AG04450 (cell line): ENCODE results near the gene WASHC4. TPM values are rescaled to one million over a fixed set of nuclear protein-coding genes. Genes with fewer than 3 reads are reported as not detected.

ENCODE experiments used
- CTCF ChIA-PET: fragments of 300-600, 350-600 bp; formaldehyde crosslinking; extraction: SDS; loops from one replicate; lab custom pipeline; 2022; ENCODE audit warnings: antibody characterized with exemption, inconsistent platforms; lab: Charles Lee
- POLR2A ChIA-PET: fragments of 350-600 bp; formaldehyde crosslinking; extraction: SDS; loops from one replicate; lab custom pipeline; 2021; ENCODE audit warnings: antibody characterized with exemption, inconsistent platforms; lab: Yijun Ruan, JAX
- DNase-seq: peaks from one replicate; pipeline ENCODE4 v3.0.0-alpha.2; 2011; ENCODE audit warnings: low read depth, low spot score
- H3K27ac ChIP-seq: one replicate; pipeline ENCODE4 v1.5.1; 2012; ENCODE audit warnings: low read depth, low read length, control low read depth
- H3K27me3 ChIP-seq: one replicate; pipeline ENCODE4 v1.6.0; 2012; ENCODE audit warnings: low read length; ENCODE audit not compliant: control insufficient read depth, insufficient read depth
- H3K4me3 ChIP-seq: 2 replicates; pipeline ENCODE4 v1.5.1; 2011; ENCODE audit warnings: mild to moderate bottlenecking, low read depth, low read length, control low read depth
- H3K9me3 ChIP-seq: 2 replicates; pipeline ENCODE4 v1.5.1; 2012; ENCODE audit warnings: low read length; ENCODE audit not compliant: control insufficient read depth, insufficient read depth
- CTCF ChIP-seq: IDR thresholded peaks from 2 replicates; pipeline ENCODE4 v1.5.1; 2011; ENCODE audit warnings: low read depth, low read length, control low read depth, inconsistent platforms
- polyA plus RNA-seq: library from polyadenylated mRNA; depleted of rRNA; stranded (reverse); fragments of >200 nt; gene quantifications from 2 replicates; pipeline ENCODE4 v1.2.3, GENCODE V29; 2011; rRNA removed

The WASHC4 gene
- polyA plus RNA-seq, 1 experiment, result 59.4 TPM

DNA sequence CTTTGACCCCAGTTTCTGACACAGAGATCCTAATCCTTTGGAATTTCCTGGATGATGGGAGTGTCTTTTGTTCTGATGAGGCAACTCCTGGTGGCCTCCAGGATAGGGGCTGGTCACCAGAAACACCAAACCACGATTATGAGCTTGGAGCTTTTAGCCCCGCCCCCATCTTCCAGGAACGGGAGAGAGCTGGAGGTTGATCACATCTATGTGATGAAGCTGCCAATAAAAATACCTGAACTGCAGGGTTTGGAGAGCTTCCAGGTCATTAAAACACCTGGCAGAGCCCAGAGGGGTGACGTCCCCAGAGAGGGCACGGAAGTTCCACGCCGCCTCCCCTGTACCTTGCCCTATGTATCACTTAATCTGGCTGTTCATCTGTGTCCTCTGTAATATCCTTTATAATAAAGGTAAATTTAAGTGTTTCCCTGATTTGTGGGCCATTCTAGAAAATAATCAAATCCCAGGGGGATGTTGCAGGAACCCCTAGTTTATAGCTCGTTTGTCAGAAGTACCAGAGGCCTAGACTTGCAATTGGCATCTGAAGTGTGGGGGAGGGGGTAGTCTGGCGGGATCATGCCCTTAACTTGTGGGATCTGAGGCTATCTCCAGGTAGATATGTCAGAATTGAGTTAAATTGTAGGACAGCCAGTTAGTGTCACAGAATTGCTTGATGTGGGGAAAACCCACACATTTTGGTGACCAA, 107.3 kb downstream of the WASHC4 start:
- TF ChIP-seq CTCF, result no peak
- Histone ChIP-seq H3K27ac (no peak overlapping the region), H3K27me3 (no peaks in the 10 kb centered on the region), H3K4me3 (no peak overlapping the region), H3K9me3 (no peaks in the 10 kb centered on the region)
- CTCF ChIA-PET, result no interaction called here
- POLR2A ChIA-PET, result no interaction called here
- DNase-seq, result no peak

GRCh38 chr12:105218434-105218833, 110.9 kb downstream of the WASHC4 start:
- Histone ChIP-seq H3K4me3 (no peak overlapping the region), H3K27ac (no peak overlapping the region), H3K9me3 (no peaks in the 10 kb centered on the region), H3K27me3 (no peaks in the 10 kb centered on the region)
- no peak for DNase-seq
- ChIA-PET CTCF (interaction anchor here (0.6 to 1.1 kb wide), 3 partner anchors 13 to 166 kb away, joined by 3 read pairs; no protein-coding TSS in a partner anchor), POLR2A (interaction anchor here (0.9 kb wide), 1 partner anchor 9 kb away, joined by 3 read pairs; no protein-coding TSS in a partner anchor)
- TF ChIP-seq CTCF, result no peak

Other genes starting within 250 kb of the WASHC4 start
- gene SLC41A2, start 149.4 kb upstream of the WASHC4 start, polyA plus RNA-seq, result 2.7 and 3.6 TPM in 2 replicates
- gene NOPCHAP1, start 121.4 kb upstream of the WASHC4 start, polyA plus RNA-seq, result 8.0 and 9.5 TPM in 2 replicates
- 90.5 and 116 TPM in 2 replicates for gene ALDH1L2, start 23.3 kb upstream of the WASHC4 start, polyA plus RNA-seq
- gene APPL2, start 128.4 kb downstream of the WASHC4 start, polyA plus RNA-seq, result 37.8 and 50.1 TPM in 2 replicates
- gene C12orf75, start 223.0 kb downstream of the WASHC4 start, polyA plus RNA-seq, result 252 and 350 TPM in 2 replicates